ENCODE measurements around the gene ASCL2. TPM values are rescaled to one million over a fixed set of nuclear protein-coding genes. Genes with fewer than 3 reads are reported as not detected.

ASCL2 gene
- total RNA-seq, 1 experiment from 2014 or later: 32.5 TPM

DNA sequence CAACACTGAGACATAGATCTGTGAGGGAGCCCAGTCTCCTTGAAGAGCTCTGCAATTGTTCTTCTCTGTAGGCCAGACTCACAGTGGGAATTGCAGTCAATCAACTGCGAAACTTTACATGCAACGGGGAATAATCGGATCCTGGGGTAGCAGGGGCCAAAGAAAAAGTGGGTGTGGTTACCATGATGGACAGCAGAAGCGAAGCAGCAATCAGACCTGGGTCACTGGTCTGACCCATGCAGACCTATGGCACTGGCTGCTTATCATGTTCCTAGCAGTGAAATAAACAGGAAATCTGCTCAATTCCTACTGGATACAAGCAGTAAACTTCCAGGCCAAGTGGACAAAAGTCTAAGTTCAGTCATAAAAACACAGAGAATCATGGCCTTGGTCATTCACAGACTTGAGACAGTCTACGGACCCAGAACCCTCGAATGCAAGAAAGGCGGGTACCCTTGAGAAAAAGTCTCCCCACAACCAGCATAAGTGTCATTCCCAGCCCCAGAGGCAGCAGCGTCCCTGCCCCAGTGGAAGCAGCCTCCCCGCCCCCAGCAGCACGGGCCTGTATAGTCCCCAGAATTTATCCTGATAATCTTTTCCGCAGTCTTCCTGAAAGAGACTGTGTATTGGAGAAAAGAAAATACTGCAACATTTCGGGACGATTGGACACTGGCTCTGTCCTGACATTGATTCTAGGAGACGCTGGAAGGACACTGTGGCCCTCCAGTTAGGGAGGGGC, 34.6 kb downstream of the ASCL2 start:
- H3K36me3 Mint-ChIP-seq (ENCODE audit: insufficient read depth, unreplicated experiment): no peaks in the 10 kb centered on the region
- TF ChIP-seq, protein P1, sequence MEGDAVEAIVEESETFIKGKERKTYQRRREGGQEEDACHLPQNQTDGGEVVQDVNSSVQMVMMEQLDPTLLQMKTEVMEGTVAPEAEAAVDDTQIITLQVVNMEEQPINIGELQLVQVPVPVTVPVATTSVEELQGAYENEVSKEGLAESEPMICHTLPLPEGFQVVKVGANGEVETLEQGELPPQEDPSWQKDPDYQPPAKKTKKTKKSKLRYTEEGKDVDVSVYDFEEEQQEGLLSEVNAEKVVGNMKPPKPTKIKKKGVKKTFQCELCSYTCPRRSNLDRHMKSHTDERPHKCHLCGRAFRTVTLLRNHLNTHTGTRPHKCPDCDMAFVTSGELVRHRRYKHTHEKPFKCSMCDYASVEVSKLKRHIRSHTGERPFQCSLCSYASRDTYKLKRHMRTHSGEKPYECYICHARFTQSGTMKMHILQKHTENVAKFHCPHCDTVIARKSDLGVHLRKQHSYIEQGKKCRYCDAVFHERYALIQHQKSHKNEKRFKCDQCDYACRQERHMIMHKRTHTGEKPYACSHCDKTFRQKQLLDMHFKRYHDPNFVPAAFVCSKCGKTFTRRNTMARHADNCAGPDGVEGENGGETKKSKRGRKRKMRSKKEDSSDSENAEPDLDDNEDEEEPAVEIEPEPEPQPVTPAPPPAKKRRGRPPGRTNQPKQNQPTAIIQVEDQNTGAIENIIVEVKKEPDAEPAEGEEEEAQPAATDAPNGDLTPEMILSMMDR (IDR thresholded peaks at IDR 0.05; ENCODE audit: insufficient read depth in 1 of 2, low read depth in 1 of 2, low read length in 1 of 2, severe bottlenecking in 1 of 2, unreplicated experiment in 1 of 2): no peak
- intact Hi-C loops (cut with micrococcal nuclease; ENCODE audit: unreplicated experiment): no loop called here
- H3K9me3 ChIP-seq: peaks cover 3% of the 10 kb centered on the region
- peaks cover 27% of the 10 kb centered on the region for H3K9me3 Mint-ChIP-seq (ENCODE audit: unreplicated experiment)
- no peak overlapping the region for H3K27ac Mint-ChIP-seq (ENCODE audit: unreplicated experiment)
- no peak overlapping the region for H3K4me3 ChIP-seq (ENCODE audit: low read depth, low read length)
- POLR2A ChIA-PET: no interaction called here
- no peaks in the 10 kb centered on the region for H3K4me1 ChIP-seq
- DNase-seq: no peak
- H3K27me3 ChIP-seq (replicated peaks; ENCODE audit: control insufficient read depth, insufficient read depth, low read length): no peaks in the 10 kb centered on the region
- H3K4me3 Mint-ChIP-seq (ENCODE audit: unreplicated experiment): no peak overlapping the region
- no TSS peak for BruUV-seq (replicated peaks)
- no peaks in the 10 kb centered on the region for H3K4me1 Mint-ChIP-seq (ENCODE audit: low read depth, unreplicated experiment)
- no peaks in the 10 kb centered on the region for H3K36me3 ChIP-seq (ENCODE audit: control insufficient read depth, insufficient read depth, low read length)
- no peaks in the 10 kb centered on the region for H3K27me3 Mint-ChIP-seq (ENCODE audit: insufficient read depth, unreplicated experiment)
- CTCF ChIA-PET: no interaction called here

DNA sequence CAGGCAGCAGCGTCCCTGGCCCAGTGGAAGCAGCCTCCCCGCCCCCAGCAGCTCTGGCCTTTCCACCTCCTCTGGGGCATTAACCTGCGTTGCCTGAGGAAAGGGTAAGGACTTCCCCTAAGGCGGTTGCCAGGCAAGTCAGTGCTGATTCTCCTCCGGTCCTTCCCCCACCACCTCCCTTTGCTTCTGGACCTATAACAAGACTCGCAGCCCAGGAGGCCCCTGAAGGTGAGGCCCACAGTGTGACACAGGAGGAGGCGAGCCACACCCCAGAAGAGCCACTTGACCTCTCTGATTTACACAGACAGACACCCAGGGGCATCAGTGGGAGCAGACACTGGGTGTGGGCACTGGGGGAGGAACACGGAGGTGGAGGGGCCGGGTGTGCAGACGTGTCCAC, 35.4 kb downstream of the ASCL2 start:
- TF ChIP-seq, protein P1 (IDR thresholded peaks at IDR 0.05; ENCODE audit: insufficient read depth in 1 of 2, low read depth in 1 of 2, low read length in 1 of 2, severe bottlenecking in 1 of 2, unreplicated experiment in 1 of 2): no peak
- H3K36me3 Mint-ChIP-seq (ENCODE audit: insufficient read depth, unreplicated experiment): no peaks in the 10 kb centered on the region
- ChIA-PET CTCF (no interaction called here), POLR2A (no interaction called here)
- H3K9me3 Mint-ChIP-seq (ENCODE audit: unreplicated experiment): peaks cover 31% of the 10 kb centered on the region
- no peaks in the 10 kb centered on the region for H3K27me3 Mint-ChIP-seq (ENCODE audit: insufficient read depth, unreplicated experiment)
- H3K9me3 ChIP-seq: peaks cover 10% of the 10 kb centered on the region
- no peaks in the 10 kb centered on the region for H3K27me3 ChIP-seq (replicated peaks; ENCODE audit: control insufficient read depth, insufficient read depth, low read length)
- DNase-seq: no peak
- no peak overlapping the region for H3K4me3 ChIP-seq (ENCODE audit: low read depth, low read length)
- intact Hi-C loops (cut with micrococcal nuclease; ENCODE audit: unreplicated experiment): no loop called here
- H3K27ac Mint-ChIP-seq (ENCODE audit: unreplicated experiment): no peak overlapping the region
- H3K4me1 ChIP-seq: no peaks in the 10 kb centered on the region
- H3K4me1 Mint-ChIP-seq (ENCODE audit: low read depth, unreplicated experiment): no peaks in the 10 kb centered on the region
- no peak overlapping the region for H3K4me3 Mint-ChIP-seq (ENCODE audit: unreplicated experiment)
- H3K36me3 ChIP-seq (ENCODE audit: control insufficient read depth, insufficient read depth, low read length): no peaks in the 10 kb centered on the region
- BruUV-seq (replicated peaks): no TSS peak

DNA sequence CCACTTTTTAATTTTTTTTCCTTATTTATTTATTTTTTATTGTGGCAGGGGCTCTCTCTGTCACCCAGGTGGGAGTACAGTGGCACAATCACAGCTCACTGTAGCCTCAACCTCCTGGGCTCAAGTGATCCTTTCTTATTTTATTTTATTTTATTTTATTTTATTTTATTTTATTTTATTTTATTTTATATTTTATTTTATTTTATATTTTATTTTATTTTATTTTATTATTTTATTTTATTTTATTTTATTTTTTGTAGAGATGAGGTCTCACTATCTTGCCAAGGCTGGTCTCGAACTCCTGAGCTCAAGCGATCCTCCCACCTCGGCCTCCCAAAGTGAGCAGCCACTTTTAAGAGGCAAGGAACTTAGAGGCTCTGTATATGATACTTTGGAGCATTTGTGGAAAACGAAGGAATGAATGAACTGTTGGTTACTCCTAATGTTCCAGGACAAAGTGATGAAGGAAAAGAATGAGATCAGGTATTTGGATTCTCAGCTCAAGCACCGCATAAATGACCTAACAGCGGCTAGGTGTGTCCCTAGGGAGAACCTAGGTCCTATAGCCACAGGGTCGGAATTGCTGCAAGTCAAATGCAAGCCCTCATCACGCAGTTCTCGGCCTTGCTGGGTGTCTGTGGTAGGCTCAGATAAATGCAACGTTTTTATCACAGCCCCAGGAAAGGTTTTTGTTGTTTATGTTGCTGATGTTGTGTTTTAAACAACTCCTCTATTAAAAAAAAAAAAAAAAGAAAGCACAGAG, 36.5 kb downstream of the ASCL2 start:
- no peaks in the 10 kb centered on the region for H3K4me1 ChIP-seq
- H3K36me3 ChIP-seq (ENCODE audit: control insufficient read depth, insufficient read depth, low read length): no peaks in the 10 kb centered on the region
- BruUV-seq (replicated peaks): no TSS peak
- intact Hi-C loops (cut with micrococcal nuclease; ENCODE audit: unreplicated experiment): no loop called here
- H3K4me1 Mint-ChIP-seq (ENCODE audit: low read depth, unreplicated experiment): no peaks in the 10 kb centered on the region
- ChIA-PET POLR2A (no interaction called here), CTCF (no interaction called here)
- DNase-seq: no peak
- peaks cover 18% of the 10 kb centered on the region for H3K9me3 ChIP-seq
- H3K4me3 Mint-ChIP-seq (ENCODE audit: unreplicated experiment): no peak overlapping the region
- H3K27me3 Mint-ChIP-seq (ENCODE audit: insufficient read depth, unreplicated experiment): no peaks in the 10 kb centered on the region
- H3K9me3 Mint-ChIP-seq (ENCODE audit: unreplicated experiment): peaks cover 33% of the 10 kb centered on the region
- H3K4me3 ChIP-seq (ENCODE audit: low read depth, low read length): no peak overlapping the region
- TF ChIP-seq, protein P1 (IDR thresholded peaks at IDR 0.05; ENCODE audit: insufficient read depth in 1 of 2, low read depth in 1 of 2, low read length in 1 of 2, severe bottlenecking in 1 of 2, unreplicated experiment in 1 of 2): no peak
- H3K27me3 ChIP-seq (replicated peaks; ENCODE audit: control insufficient read depth, insufficient read depth, low read length): no peaks in the 10 kb centered on the region
- no peaks in the 10 kb centered on the region for H3K36me3 Mint-ChIP-seq (ENCODE audit: insufficient read depth, unreplicated experiment)
- H3K27ac Mint-ChIP-seq (ENCODE audit: unreplicated experiment): no peak overlapping the region

All from Caco-2 (cell line).